ENCODE data around the gene C1QB.

DNA sequence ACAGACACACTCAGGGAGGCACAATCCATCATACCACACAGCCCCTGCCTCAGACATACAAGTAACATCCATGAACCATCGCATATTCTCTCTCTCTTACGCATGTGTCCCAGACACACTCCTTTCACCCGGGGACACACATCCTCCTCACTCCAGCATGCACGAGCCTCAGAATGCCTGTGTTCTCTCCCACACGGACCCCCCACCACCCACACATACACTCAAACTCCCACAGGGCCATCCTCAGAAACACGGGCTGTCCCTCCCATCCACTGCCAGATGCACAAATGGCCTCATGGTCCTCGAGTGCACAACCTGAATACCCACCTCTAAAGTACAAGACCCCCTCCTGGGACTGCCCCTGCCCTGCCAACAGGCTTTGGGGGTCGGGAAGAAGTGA lies 11.8 kb upstream of the C1QB start:
- TF ChIP-seq CTCF (conservative IDR thresholded peaks at IDR 0.05; ENCODE audit: low read depth in 2 of 2) (no peak), POLR2AphosphoS5 (IDR thresholded peaks at IDR 0.05; ENCODE audit: low read depth) (no peak)

All from GM23338 (cell line).